ENCODE data around the gene FN1. TPM values are rescaled to one million over a fixed set of nuclear protein-coding genes. Genes with fewer than 3 reads are reported as not detected.

Gene FN1
- total RNA-seq, 2 donors from 2014 or later = 0.60 to 1.2 TPM

DNA sequence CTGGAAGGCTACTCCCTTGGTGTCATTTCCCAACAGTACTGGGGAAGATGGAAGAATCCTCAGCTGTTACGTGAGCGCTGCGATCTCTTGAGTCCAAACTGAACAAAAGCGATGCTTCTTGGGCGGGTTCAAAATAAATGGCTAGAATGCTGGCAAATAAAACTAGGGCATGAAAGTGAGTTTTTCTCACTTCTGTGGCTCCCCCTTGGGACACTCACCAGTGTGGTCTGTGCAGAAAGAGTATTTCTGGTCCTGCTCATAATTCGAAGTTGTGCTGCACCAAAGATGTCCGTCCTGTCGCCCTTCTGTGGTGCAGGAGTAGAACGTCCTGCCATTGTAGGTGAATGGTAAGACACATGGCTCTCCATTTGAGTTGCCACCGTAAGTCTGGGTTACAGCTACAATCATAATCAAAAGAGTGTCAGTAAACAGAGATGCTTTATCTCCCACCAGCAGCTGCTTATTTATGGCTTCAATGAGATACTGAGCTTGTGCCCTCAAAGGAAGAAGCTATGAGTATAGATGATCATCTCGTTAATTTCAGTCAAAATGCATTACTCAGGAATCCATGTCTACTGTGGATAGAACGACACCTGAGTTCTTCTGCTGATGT is 11.8 kb downstream of the FN1 start:
- Mint-ChIP-seq H3K4me1 (ENCODE audit: low read depth) (no peaks in the 10 kb centered on the region), H3K9me3 (no peaks in the 10 kb centered on the region), H3K27ac (no peak overlapping the region), H3K36me3 (ENCODE audit: insufficient read depth in 2 of 2) (no peaks in the 10 kb centered on the region), H3K4me3 (no peak overlapping the region), H3K27me3 (ENCODE audit: low read depth) (peaks cover 49% of the 10 kb centered on the region)
- ATAC-seq (replicated peaks in 1 of 2) (no peak), DNase-seq (no peak)

DNA sequence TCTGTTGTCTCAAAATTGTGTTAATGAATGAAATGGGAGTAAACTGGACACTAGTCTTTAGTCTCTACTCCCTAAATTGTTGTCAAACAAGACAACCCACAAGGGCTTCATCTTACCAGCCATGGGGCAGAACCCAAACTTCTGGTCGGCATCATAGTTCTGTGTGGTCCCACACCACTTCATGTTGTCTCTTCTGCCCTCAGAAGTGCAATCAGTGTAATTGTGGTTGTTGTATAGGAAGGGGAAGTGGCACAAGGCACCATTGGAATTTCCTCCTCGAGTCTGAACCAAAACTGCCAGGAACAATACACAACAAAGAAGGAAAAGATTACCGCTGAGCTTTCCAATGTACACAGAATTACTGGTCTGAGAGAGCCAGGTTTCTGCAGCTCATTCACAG is 12.6 kb downstream of the FN1 start:
- no peak for ATAC-seq (replicated peaks in 1 of 2)
- Mint-ChIP-seq H3K27me3 (ENCODE audit: low read depth) (peaks cover 47% of the 10 kb centered on the region), H3K36me3 (ENCODE audit: insufficient read depth in 2 of 2) (no peaks in the 10 kb centered on the region), H3K4me3 (no peak overlapping the region), H3K9me3 (no peaks in the 10 kb centered on the region), H3K27ac (no peak overlapping the region), H3K4me1 (ENCODE audit: low read depth) (no peaks in the 10 kb centered on the region)
- no peak for DNase-seq

DNA sequence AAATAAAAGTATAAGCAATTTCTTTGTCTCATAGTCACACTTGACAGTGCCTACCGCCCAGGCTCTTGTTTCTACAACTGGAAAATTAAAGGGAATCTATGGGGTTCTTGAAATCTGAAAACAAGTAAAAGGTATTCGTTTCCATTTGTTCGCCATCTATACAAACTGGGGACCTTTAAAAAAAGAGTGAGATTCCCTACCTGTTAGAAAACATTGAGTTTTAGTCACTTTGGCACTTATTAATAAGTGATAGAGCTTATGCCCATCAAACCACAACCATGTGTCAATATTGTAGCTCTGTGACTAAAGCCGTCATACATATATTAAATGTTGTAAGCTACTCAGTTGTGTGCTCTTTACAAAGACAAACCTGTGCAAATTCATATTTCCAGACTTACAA is 13.2 kb downstream of the FN1 start:
- ATAC-seq (replicated peaks in 1 of 2) = no peak
- no peak for DNase-seq
- Mint-ChIP-seq H3K4me3 (no peak overlapping the region), H3K4me1 (ENCODE audit: low read depth) (no peaks in the 10 kb centered on the region), H3K36me3 (ENCODE audit: insufficient read depth in 2 of 2) (no peaks in the 10 kb centered on the region), H3K27me3 (ENCODE audit: low read depth) (peaks cover 43% of the 10 kb centered on the region), H3K27ac (no peak overlapping the region), H3K9me3 (no peaks in the 10 kb centered on the region)

DNA sequence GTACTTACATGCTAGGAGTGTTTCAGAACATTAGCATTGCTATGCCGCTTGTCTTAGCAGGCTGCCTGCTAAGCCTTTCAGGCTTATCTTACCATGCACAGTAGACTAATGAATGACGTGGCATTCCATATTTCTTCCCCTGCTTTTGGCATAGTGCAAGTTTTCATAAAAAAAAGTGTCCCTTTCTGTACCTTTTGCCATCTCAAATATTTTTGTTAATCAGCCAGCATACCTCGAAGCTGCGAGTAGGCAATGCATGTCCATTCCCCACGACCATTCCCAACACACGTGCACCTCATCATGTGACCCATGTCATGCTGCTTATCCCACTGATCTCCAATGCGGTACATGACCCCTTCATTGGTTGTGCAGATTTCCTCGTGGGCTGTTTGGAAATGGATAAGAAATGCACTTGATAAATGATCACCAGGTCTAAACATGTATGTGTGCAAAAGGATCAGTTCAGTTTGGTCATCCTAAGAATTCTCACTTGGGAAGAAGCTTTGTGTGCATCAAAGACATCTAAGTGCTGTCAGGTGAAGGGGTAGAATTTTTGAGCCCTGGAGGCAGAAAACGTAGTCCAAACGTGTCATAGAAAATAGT is 13.9 kb downstream of the FN1 start:
- Mint-ChIP-seq H3K4me1 (ENCODE audit: low read depth) (no peaks in the 10 kb centered on the region), H3K27ac (no peak overlapping the region), H3K27me3 (ENCODE audit: low read depth) (peaks cover 44% of the 10 kb centered on the region), H3K4me3 (no peak overlapping the region), H3K36me3 (ENCODE audit: insufficient read depth in 2 of 2) (no peaks in the 10 kb centered on the region), H3K9me3 (no peaks in the 10 kb centered on the region)
- no peak for DNase-seq
- no peak for ATAC-seq (replicated peaks in 1 of 2)

DNA sequence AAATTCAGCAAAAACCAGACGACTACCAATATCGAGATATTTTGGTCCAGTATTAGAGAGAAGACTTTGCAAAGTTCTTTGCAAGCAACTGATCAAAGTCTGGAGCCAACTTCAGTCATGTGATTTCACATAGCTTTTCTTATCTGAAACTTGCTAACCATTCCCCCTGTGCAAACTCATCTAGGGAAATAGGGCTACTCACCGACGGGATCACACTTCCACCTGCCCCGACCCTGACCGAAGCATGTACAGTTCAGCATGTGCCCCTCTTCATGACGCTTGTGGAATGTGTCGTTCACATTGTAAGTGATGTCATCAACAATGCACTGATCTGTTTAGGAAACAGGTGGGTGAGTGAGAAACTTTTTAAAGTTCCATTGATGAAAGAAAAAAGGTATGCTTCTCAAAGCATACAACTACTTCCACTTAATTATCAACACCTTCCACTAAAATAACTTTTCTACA is 15.4 kb downstream of the FN1 start:
- DNase-seq = no peak
- H3K4me1 Mint-ChIP-seq (ENCODE audit: low read depth) = no peaks in the 10 kb centered on the region
- no peak overlapping the region for H3K4me3 Mint-ChIP-seq
- H3K27ac Mint-ChIP-seq = no peak overlapping the region
- peaks cover 44% of the 10 kb centered on the region for H3K27me3 Mint-ChIP-seq (ENCODE audit: low read depth)
- no peak for ATAC-seq (replicated peaks in 1 of 2)
- no peaks in the 10 kb centered on the region for H3K9me3 Mint-ChIP-seq
- no peaks in the 10 kb centered on the region for H3K36me3 Mint-ChIP-seq (ENCODE audit: insufficient read depth in 2 of 2)

DNA sequence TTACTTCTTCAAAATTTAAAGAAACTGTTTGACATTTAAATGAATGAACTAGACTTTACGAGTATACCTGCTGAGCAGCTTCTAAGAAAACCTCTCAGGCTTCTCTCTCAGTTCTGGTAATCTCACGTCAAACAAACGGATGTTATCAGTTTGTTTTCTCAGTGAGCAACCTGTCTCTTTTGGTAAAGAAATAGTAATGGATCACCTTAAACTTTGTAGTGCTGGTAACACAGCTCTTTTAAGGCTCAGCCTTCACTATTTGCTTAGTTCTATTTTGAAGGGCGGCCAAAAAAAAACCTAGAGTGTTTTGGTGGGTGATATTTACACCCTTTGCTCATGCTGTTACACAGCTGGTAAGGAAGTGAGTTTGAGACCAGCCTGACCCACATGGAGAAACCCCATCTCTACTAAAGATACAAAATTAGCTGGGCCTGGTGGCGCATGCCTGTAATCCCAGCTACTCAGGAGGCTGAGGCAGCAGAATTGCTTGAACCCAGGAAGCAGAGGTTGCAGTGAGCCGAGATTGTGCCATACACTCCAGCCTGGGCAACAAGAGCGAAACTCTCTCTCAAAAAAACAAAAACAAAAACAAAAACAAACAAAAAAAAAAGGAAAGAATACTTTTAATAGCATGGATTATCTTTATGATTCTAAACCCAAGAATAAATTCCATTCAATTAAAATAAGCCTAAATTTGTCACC is 15.9 kb downstream of the FN1 start:
- no peaks in the 10 kb centered on the region for H3K9me3 Mint-ChIP-seq
- no peak overlapping the region for H3K27ac Mint-ChIP-seq
- no peaks in the 10 kb centered on the region for H3K4me1 Mint-ChIP-seq (ENCODE audit: low read depth)
- DNase-seq (no peak), ATAC-seq (replicated peaks in 1 of 2) (no peak)
- no peaks in the 10 kb centered on the region for H3K36me3 Mint-ChIP-seq (ENCODE audit: insufficient read depth in 2 of 2)
- H3K4me3 Mint-ChIP-seq = no peak overlapping the region
- peaks cover 44% of the 10 kb centered on the region for H3K27me3 Mint-ChIP-seq (ENCODE audit: low read depth)

DNA sequence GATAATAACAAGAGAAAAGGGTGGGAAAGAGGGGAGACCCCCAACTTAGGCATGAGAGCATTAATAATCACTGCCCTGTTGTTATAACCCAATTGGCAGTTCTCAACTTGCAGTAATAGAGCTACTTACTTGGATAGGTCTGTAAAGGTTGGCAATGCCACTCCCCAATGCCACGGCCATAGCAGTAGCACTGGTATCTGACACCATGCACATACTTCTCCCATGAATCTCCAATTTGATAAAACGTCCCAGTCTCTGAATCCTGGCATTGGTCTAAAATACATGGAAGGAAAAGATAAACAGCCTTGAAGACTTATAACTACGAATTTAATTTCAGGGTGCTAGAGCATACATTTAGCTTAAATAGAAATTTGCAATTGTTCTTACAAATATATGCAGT is 16.8 kb downstream of the FN1 start:
- DNase-seq (no peak), ATAC-seq (replicated peaks in 1 of 2) (no peak)
- no peaks in the 10 kb centered on the region for H3K36me3 Mint-ChIP-seq (ENCODE audit: insufficient read depth in 2 of 2)
- no peaks in the 10 kb centered on the region for H3K9me3 Mint-ChIP-seq
- H3K27me3 Mint-ChIP-seq (ENCODE audit: low read depth) = peaks cover 47% of the 10 kb centered on the region
- no peak overlapping the region for H3K4me3 Mint-ChIP-seq
- H3K27ac Mint-ChIP-seq = no peak overlapping the region
- H3K4me1 Mint-ChIP-seq (ENCODE audit: low read depth) = no peaks in the 10 kb centered on the region

DNA sequence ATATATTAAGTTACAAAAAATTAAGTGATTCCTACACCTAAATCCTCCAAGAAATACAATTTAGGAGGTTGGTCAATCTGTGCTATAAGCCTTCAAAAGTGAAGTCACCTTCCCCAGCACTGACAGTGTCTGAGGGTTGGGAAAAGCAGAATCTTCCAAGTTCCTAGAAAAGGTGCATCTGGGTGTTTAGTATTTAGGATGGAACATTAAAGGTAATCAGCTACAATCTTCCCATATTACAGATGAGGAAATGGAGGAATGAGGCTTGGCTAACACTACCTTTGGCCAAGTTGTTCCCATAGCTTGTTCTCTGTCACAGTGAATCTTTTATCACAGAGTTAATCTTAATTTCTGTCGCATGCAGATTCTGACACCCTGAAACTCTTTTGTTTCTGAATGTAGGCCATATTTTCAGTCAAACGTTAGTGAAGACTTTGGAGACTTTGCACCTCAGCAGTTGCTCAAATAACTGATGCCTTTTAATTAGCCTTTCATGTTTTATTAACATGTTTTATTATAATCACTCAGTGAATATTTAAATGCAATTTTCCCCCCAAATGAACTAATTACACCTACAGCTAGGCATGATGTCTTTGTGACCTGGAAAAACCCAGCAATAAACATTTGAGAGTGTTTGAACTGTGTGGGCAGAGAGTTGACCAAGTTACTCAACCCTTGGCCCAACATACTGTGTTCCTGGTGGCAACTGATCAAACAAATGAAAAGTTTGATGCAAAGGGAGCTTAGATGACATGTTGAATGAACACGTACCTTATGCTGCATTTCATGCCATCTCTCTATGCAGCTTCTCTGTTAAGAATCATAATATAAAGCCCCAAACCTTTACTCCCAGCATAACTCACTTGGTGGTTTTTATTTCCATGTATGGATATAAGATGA is 17.6 kb downstream of the FN1 start:
- no peak for ATAC-seq (replicated peaks in 1 of 2)
- Mint-ChIP-seq H3K27me3 (ENCODE audit: low read depth) (peaks cover 47% of the 10 kb centered on the region), H3K27ac (no peak overlapping the region), H3K36me3 (ENCODE audit: insufficient read depth in 2 of 2) (no peaks in the 10 kb centered on the region), H3K4me1 (ENCODE audit: low read depth) (no peaks in the 10 kb centered on the region), H3K9me3 (no peaks in the 10 kb centered on the region), H3K4me3 (no peak overlapping the region)
- DNase-seq = no peak

DNA sequence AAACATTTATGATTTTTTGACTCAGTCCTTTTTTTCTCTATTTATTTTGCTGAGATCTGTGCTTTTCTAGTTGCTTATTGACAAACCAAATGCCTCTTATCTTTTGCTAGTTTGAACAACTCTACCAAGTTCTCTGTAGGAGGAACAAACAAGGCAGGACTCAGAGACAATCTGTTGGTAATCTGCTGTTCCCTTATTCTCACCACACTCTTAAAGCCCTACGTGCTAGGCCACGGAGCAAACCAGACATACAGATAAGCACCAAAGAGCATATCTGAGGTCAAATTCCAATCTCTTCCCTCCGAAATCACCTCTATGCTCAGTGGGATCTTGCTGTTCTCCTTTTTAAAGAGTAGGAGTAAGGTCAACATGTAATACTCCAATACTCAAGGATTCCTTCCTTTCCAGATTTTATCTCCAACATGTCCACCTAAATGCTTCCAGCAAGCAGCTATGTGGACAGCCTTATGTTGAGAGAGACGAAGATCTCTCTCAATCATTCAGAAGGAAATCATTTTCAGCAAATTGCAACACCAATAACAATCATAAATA is 18.4 kb downstream of the FN1 start:
- ATAC-seq (replicated peaks in 1 of 2) (no peak), DNase-seq (no peak)
- no peak overlapping the region for H3K27ac Mint-ChIP-seq
- no peak overlapping the region for H3K4me3 Mint-ChIP-seq
- H3K9me3 Mint-ChIP-seq = no peaks in the 10 kb centered on the region
- H3K36me3 Mint-ChIP-seq (ENCODE audit: insufficient read depth in 2 of 2) = no peaks in the 10 kb centered on the region
- H3K4me1 Mint-ChIP-seq (ENCODE audit: low read depth) = no peaks in the 10 kb centered on the region
- peaks cover 52% of the 10 kb centered on the region for H3K27me3 Mint-ChIP-seq (ENCODE audit: low read depth)

DNA sequence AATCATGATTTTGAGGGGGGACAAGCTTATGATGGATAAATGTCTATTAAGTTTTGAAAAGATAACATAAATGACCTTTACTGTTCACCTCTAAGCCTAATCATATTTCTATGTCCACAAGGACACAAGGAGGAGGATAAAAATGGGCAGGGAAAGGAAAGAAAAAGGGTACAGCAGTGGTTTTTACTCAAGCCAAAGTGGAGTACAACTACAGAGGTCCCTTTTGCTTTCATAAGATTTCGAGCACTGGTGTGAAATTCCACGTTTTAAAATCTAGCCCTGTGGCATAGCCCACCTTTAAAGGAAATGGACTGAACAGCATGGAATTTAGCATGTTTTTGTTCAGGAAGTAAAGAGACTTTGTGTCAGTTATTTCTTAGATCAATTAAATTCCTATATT is 19.2 kb downstream of the FN1 start:
- no peak for ATAC-seq (replicated peaks in 1 of 2)
- Mint-ChIP-seq H3K27me3 (ENCODE audit: low read depth) (peaks cover 48% of the 10 kb centered on the region), H3K36me3 (ENCODE audit: insufficient read depth in 2 of 2) (no peaks in the 10 kb centered on the region), H3K9me3 (no peaks in the 10 kb centered on the region), H3K4me3 (no peak overlapping the region), H3K27ac (no peak overlapping the region), H3K4me1 (ENCODE audit: low read depth) (no peaks in the 10 kb centered on the region)
- DNase-seq = no peak

DNA sequence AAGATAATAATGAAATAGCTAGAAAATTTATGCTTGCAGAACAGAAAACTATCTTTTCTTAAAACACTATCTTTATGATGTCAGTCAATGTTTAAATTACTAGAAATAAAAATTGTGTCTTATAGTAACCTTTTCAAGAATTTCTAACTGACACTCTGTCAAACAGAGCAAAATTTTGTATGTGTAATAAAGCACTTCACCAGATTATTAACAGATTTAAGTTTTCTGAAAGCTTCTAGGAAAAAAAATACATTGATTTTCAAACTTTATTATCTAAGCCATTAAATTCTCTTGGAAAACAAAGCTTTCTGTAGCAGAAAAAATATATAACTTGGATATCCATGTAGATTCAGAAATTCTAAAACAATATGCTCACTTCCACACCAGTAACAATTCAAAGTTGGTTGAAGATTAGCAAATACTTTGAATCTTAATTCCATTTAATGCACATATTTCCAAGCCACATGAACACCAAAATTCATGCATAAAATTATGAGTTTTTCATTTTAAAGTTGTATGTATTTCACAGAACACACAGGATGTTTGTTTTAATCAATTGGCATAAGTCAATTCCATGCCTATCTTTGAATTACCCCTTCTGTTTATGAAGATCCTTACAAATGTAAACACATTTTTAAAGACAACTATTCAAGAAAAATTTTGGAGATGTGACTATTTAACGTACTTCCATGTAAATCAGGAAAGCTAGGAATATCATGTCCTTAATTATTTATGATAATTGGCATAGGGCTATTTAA is 19.9 kb downstream of the FN1 start:
- Mint-ChIP-seq H3K27me3 (ENCODE audit: low read depth) (peaks cover 41% of the 10 kb centered on the region), H3K36me3 (ENCODE audit: insufficient read depth in 2 of 2) (no peaks in the 10 kb centered on the region), H3K9me3 (no peaks in the 10 kb centered on the region), H3K27ac (no peak overlapping the region), H3K4me3 (no peak overlapping the region), H3K4me1 (ENCODE audit: low read depth) (peaks cover 4% of the 10 kb centered on the region)
- ATAC-seq (replicated peaks in 1 of 2) (no peak), DNase-seq (no peak)

DNA sequence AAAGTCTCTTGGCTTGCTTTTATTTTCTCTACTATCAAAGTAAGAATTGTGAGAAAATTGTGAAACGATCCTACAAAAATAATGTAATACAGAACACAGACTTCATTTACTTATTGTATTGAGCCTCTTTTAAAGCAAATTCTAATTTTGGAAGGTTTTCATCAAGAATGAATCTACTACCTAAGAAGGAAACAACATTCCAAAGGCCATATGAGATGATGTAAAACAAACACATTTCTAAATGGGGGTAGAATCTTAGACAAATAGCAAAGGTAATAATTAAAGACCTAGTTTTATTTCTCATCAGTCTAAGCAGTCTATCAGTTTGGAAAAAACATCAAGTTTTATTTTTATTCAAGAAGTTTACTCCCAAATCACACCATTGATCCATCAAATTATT is 20.6 kb downstream of the FN1 start:
- ATAC-seq (replicated peaks in 1 of 2) (no peak), DNase-seq (no peak)
- Mint-ChIP-seq H3K4me3 (no peak overlapping the region), H3K27ac (no peak overlapping the region), H3K36me3 (ENCODE audit: insufficient read depth in 2 of 2) (no peaks in the 10 kb centered on the region), H3K27me3 (ENCODE audit: low read depth) (peaks cover 34% of the 10 kb centered on the region), H3K4me1 (ENCODE audit: low read depth) (peaks cover 11% of the 10 kb centered on the region), H3K9me3 (no peaks in the 10 kb centered on the region)
